NCI-H82 (cell line): Measurements from ENCODE around the gene SAMD4A.
"Not testable (repeated sequence)": the region's sequence is repeated elsewhere in the genome, so short reads cannot be mapped to it uniquely, and the experiment has no call there.

Source experiments
- DNase-seq: peaks from one replicate; lab custom pipeline; 2025; lab: John Stamatoyannopoulos, UW

SAMD4A gene

GRCh38 chr14:54784060-54784459, 217.1 kb downstream of the SAMD4A start:
- no peak for DNase-seq

GRCh38 chr14:54784657-54785056, 217.7 kb downstream of the SAMD4A start:
- no peak for DNase-seq

GRCh38 chr14:54785136-54785777, 218.3 kb downstream of the SAMD4A start:
- no peak for DNase-seq

- no peak for DNase-seq
Measured at GRCh38 chr14:54785778-54786770, 219.1 kb downstream of the SAMD4A start.

GRCh38 chr14:54786838-54787237, 219.9 kb downstream of the SAMD4A start:
- no peak for DNase-seq

GRCh38 chr14:54787261-54787660, 220.3 kb downstream of the SAMD4A start:
- DNase-seq: no peak

- DNase-seq: no peak
Measured at GRCh38 chr14:54788701-54789100, 221.8 kb downstream of the SAMD4A start.

GRCh38 chr14:54789166-54789565, 222.2 kb downstream of the SAMD4A start:
- DNase-seq: no peak

- DNase-seq: no peak
Measured at GRCh38 chr14:54789781-54790480, 223.0 kb downstream of the SAMD4A start.

GRCh38 chr14:54791001-54791400, 224.1 kb downstream of the SAMD4A start:
- no peak for DNase-seq

- DNase-seq: no peak
Measured at GRCh38 chr14:54792288-54792687, 225.4 kb downstream of the SAMD4A start.

- DNase-seq: no peak
Measured at GRCh38 chr14:54794159-54794558, 227.2 kb downstream of the SAMD4A start.

GRCh38 chr14:54794796-54795195, 227.9 kb downstream of the SAMD4A start:
- no peak for DNase-seq

- no peak for DNase-seq
Measured at GRCh38 chr14:54796961-54797360, 230.0 kb downstream of the SAMD4A start.

- DNase-seq: no peak
Measured at GRCh38 chr14:54797556-54797955, 230.6 kb downstream of the SAMD4A start.

GRCh38 chr14:54797986-54798385, 231.1 kb downstream of the SAMD4A start:
- DNase-seq: no peak

GRCh38 chr14:54798465-54799124, 231.7 kb downstream of the SAMD4A start:
- peak; percentile 51 for DNase-seq

GRCh38 chr14:54801482-54801881, 234.6 kb downstream of the SAMD4A start:
- not testable (repeated sequence) for DNase-seq

GRCh38 chr14:54803396-54803795, 236.5 kb downstream of the SAMD4A start:
- no peak for DNase-seq

- no peak for DNase-seq
Measured at GRCh38 chr14:54803926-54804537, 237.1 kb downstream of the SAMD4A start.

GRCh38 chr14:54804538-54805041, 237.7 kb downstream of the SAMD4A start:
- DNase-seq: no peak
